ENCODE results near the gene EIF4E1B.

Gene EIF4E1B

DNA sequence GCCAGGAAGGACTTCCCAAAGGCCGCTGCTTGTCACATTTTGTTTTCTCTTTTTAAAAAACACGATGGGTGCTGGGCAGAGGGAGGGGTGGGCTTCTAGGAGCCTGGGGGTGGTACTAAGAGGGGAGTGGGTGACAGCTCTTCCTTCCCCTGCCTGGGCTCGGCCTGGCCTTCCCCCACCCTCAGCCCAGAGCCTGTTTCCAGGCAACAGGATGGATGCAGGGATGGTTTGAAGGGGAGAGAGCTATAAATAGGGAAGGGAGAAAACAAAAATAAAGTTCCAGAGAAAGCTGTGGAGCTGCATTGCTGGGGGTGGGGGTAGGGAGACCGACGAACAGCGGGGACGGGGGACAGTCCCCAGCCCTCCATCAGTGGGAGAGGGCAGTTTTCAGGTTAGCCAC is 14.0 kb upstream of the EIF4E1B start:
- no peak for TF ChIP-seq EZH2phosphoT487 (IDR thresholded peaks at IDR 0.05; ENCODE audit: borderline replicate concordance)
- TF ChIP-seq, protein P1, sequence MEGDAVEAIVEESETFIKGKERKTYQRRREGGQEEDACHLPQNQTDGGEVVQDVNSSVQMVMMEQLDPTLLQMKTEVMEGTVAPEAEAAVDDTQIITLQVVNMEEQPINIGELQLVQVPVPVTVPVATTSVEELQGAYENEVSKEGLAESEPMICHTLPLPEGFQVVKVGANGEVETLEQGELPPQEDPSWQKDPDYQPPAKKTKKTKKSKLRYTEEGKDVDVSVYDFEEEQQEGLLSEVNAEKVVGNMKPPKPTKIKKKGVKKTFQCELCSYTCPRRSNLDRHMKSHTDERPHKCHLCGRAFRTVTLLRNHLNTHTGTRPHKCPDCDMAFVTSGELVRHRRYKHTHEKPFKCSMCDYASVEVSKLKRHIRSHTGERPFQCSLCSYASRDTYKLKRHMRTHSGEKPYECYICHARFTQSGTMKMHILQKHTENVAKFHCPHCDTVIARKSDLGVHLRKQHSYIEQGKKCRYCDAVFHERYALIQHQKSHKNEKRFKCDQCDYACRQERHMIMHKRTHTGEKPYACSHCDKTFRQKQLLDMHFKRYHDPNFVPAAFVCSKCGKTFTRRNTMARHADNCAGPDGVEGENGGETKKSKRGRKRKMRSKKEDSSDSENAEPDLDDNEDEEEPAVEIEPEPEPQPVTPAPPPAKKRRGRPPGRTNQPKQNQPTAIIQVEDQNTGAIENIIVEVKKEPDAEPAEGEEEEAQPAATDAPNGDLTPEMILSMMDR (conservative IDR thresholded peaks at IDR 0.05; ENCODE audit: low read length) = no peak
- Histone ChIP-seq H3K27me3 (ENCODE audit: insufficient read depth, low read length, poor library complexity, severe bottlenecking) (no peaks in the 10 kb centered on the region), H3K9me3 (ENCODE audit: insufficient read depth, low read depth, low read length) (no peaks in the 10 kb centered on the region)

DNA sequence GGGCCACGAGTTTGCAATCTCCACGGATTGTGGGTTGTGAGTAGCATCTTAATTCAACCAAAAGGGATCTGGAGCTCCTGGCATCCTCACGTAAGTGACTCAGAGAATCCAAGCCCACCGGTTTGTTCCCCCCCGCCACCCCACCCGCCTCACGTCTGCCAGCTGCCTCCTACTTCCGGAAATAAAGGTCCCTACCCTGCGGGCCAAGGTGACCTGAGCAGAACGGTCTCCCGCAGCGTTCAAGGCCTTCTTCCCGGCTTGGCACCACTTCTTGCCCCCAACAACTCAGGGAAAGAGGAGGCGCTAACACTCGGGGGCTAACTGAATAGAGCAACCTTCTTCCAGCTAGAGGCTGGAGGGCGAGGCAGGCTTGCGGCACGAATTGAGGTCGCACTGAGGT is 11.7 kb upstream of the EIF4E1B start:
- Histone ChIP-seq H3K9me3 (ENCODE audit: insufficient read depth, low read depth, low read length) (no peaks in the 10 kb centered on the region), H3K9me2 (replicated peaks; ENCODE audit: low read depth, low read length) (no peaks in the 10 kb centered on the region), H3K4me1 (ENCODE audit: insufficient read depth, low read length, poor library complexity, severe bottlenecking) (no peaks in the 10 kb centered on the region), H3K36me3 (ENCODE audit: insufficient read depth, low read length) (no peaks in the 10 kb centered on the region), H3K4me3 (ENCODE audit: low read length, poor library complexity, severe bottlenecking) (no peak overlapping the region), H4K20me1 (ENCODE audit: insufficient read depth, low read length, poor library complexity, severe bottlenecking) (no peaks in the 10 kb centered on the region), H3F3A (ENCODE audit: low read depth) (no peaks in the 10 kb centered on the region), H3K27me3 (ENCODE audit: insufficient read depth, low read length, poor library complexity, severe bottlenecking) (no peaks in the 10 kb centered on the region), H3K9ac (ENCODE audit: low read depth, low read length, poor library complexity, severe bottlenecking) (no peak overlapping the region), H3K4me2 (ENCODE audit: low read depth, low read length, poor library complexity, severe bottlenecking) (no peak overlapping the region), H2AFZ (ENCODE audit: low read length) (no peak overlapping the region), H3K79me2 (ENCODE audit: insufficient read depth, low read length) (no peaks in the 10 kb centered on the region)
- TF ChIP-seq, protein P1 (conservative IDR thresholded peaks at IDR 0.05; ENCODE audit: low read length) = no peak
- no peak for TF ChIP-seq EZH2phosphoT487 (IDR thresholded peaks at IDR 0.05; ENCODE audit: borderline replicate concordance)

More for the DNA sequence above, 14.0 kb upstream of the EIF4E1B start:
- Histone ChIP-seq H3K36me3 (ENCODE audit: insufficient read depth, low read length) (no peaks in the 10 kb centered on the region), H3K4me1 (ENCODE audit: insufficient read depth, low read length, poor library complexity, severe bottlenecking) (no peaks in the 10 kb centered on the region), H3K4me2 (ENCODE audit: low read depth, low read length, poor library complexity, severe bottlenecking) (no peak overlapping the region), H3K4me3 (ENCODE audit: low read length, poor library complexity, severe bottlenecking) (no peak overlapping the region), H3K79me2 (ENCODE audit: insufficient read depth, low read length) (no peaks in the 10 kb centered on the region), H3F3A (ENCODE audit: low read depth) (no peaks in the 10 kb centered on the region), H3K9me2 (replicated peaks; ENCODE audit: low read depth, low read length) (no peaks in the 10 kb centered on the region), H3K9ac (ENCODE audit: low read depth, low read length, poor library complexity, severe bottlenecking) (no peak overlapping the region), H2AFZ (ENCODE audit: low read length) (no peak overlapping the region), H4K20me1 (ENCODE audit: insufficient read depth, low read length, poor library complexity, severe bottlenecking) (no peaks in the 10 kb centered on the region)

DNA sequence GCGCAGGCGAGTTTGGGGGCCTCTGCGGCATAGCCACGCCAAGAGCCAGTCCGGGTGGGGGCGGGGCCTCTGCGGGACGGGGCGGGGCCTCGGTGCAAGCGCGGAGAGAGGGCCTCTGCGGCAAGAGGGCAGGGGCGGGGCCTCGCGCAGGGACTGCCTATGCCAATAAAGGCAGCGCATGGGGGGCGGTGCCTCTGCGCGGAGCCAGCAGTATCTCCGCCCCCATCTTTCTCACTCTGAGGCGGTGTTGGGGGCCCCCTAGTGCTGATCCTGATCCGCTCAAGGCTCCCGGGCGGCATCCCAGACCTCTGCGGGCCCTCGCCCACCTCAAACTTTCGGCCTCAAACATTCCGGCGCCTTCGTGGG is 11.3 kb upstream of the EIF4E1B start:
- Histone ChIP-seq H3K4me2 (ENCODE audit: low read depth, low read length, poor library complexity, severe bottlenecking) (no peak overlapping the region), H3K4me1 (ENCODE audit: insufficient read depth, low read length, poor library complexity, severe bottlenecking) (no peaks in the 10 kb centered on the region), H3K9me2 (replicated peaks; ENCODE audit: low read depth, low read length) (no peaks in the 10 kb centered on the region), H3K27me3 (ENCODE audit: insufficient read depth, low read length, poor library complexity, severe bottlenecking) (no peaks in the 10 kb centered on the region), H3K9me3 (ENCODE audit: insufficient read depth, low read depth, low read length) (no peaks in the 10 kb centered on the region), H3K36me3 (ENCODE audit: insufficient read depth, low read length) (no peaks in the 10 kb centered on the region), H2AFZ (ENCODE audit: low read length) (no peak overlapping the region), H3K4me3 (ENCODE audit: low read length, poor library complexity, severe bottlenecking) (no peak overlapping the region), H4K20me1 (ENCODE audit: insufficient read depth, low read length, poor library complexity, severe bottlenecking) (no peaks in the 10 kb centered on the region), H3K9ac (ENCODE audit: low read depth, low read length, poor library complexity, severe bottlenecking) (no peak overlapping the region), H3K79me2 (ENCODE audit: insufficient read depth, low read length) (no peaks in the 10 kb centered on the region), H3F3A (ENCODE audit: low read depth) (no peaks in the 10 kb centered on the region)
- TF ChIP-seq, protein P1 (conservative IDR thresholded peaks at IDR 0.05; ENCODE audit: low read length) = no peak
- no peak for TF ChIP-seq EZH2phosphoT487 (IDR thresholded peaks at IDR 0.05; ENCODE audit: borderline replicate concordance)

Data from Loucy (cell line).